K562 (cell line): ENCODE results near the gene ST3GAL3. TPM values are rescaled to one million over a fixed set of nuclear protein-coding genes. Genes with fewer than 3 reads are reported as not detected.

Experiments
- ATF6 ChIP-seq: sonication (generic); formaldehyde crosslinking; IDR thresholded peaks from 2 replicates; pipeline ENCODE4 v1.4.0; 2020; ENCODE audit warnings: mild to moderate bottlenecking, missing genetic modification reagents
- CBFB ChIP-seq: sonication (generic); formaldehyde crosslinking; IDR thresholded peaks from 2 replicates; pipeline ENCODE4 v1.4.0; 2020; ENCODE audit warnings: mild to moderate bottlenecking, missing genetic modification reagents
- CHD1 ChIP-seq: fragments of 200-600 bp; sonication (generic); IDR thresholded peaks from one replicate; pipeline ENCODE4 v1.6.1; 2012; ENCODE audit warnings: mild to moderate bottlenecking, moderate library complexity, low read length, inconsistent platforms
- CXXC5 ChIP-seq: fragments of 250-450 bp; sonication (Bioruptor Pico); IDR thresholded peaks from 2 replicates; pipeline ENCODE4 v1.8.0; 2022; ENCODE audit warnings: inconsistent platforms, mild to moderate bottlenecking, moderate library complexity
- DLX4 ChIP-seq: fragments of 250-450 bp; sonication (Bioruptor Pico); IDR thresholded peaks from 2 replicates; pipeline ENCODE4 v1.6.1; 2021; ENCODE audit warnings: mild to moderate bottlenecking
- EGR1 ChIP-seq: fragments of 450-650 bp; conservative IDR thresholded peaks from 2 replicates; pipeline ENCODE4 v1.6.1; 2017; ENCODE audit warnings: mild to moderate bottlenecking
- ERF ChIP-seq: fragments of 450-650 bp; formaldehyde crosslinking; IDR thresholded peaks from 2 replicates; pipeline ENCODE4 v1.4.0; 2020; ENCODE audit warnings: mild to moderate bottlenecking, mixed read lengths
- GMEB1 ChIP-seq: fragments of 250-450 bp; sonication (Bioruptor Pico); IDR thresholded peaks from 2 replicates; pipeline ENCODE4 v1.4.0; 2020; ENCODE audit warnings: mild to moderate bottlenecking
- HES1 ChIP-seq: fragments of 450-650 bp; IDR thresholded peaks from 2 replicates; pipeline ENCODE4 v1.6.1; 2016; ENCODE audit warnings: low read depth, mild to moderate bottlenecking, moderate library complexity
- HEY1 ChIP-seq: fragments of 250-450 bp; sonication (Bioruptor Pico); IDR thresholded peaks from 2 replicates; pipeline ENCODE4 v1.5.0; 2020; ENCODE audit warnings: mild to moderate bottlenecking, moderate library complexity, borderline replicate concordance
- HMGXB4 ChIP-seq: sonication (generic); formaldehyde crosslinking; IDR thresholded peaks from 2 replicates; pipeline ENCODE4 v1.8.1; 2023; ENCODE audit warnings: mild to moderate bottlenecking, missing genetic modification reagents
- HOXB6 ChIP-seq: fragments of 250-450 bp; sonication (Bioruptor Pico); IDR thresholded peaks from 2 replicates; pipeline ENCODE4 v1.5.1; 2022; ENCODE audit warnings: mild to moderate bottlenecking, borderline replicate concordance
- MAFF ChIP-seq: IDR thresholded peaks from 2 replicates; pipeline ENCODE4 v1.6.1; 2012; ENCODE audit warnings: low read length, improper control_type of control experiment
- MEIS2 ChIP-seq: fragments of 450-650 bp; IDR thresholded peaks from 2 replicates; pipeline ENCODE4 v1.6.1; 2014; ENCODE audit warnings: mild to moderate bottlenecking; ENCODE audit not compliant: partially characterized antibody
- PHF21A ChIP-seq: fragments of 450-650 bp; IDR thresholded peaks from 2 replicates; pipeline ENCODE4 v1.6.1; 2017; ENCODE audit warnings: low read depth, borderline replicate concordance
- TCF3 ChIP-seq: sonication (generic); formaldehyde crosslinking; IDR thresholded peaks from 2 replicates; pipeline ENCODE4 v1.4.0; 2020; ENCODE audit warnings: mild to moderate bottlenecking, missing genetic modification reagents
- ZBED1 ChIP-seq: IDR thresholded peaks from 2 replicates; pipeline ENCODE4 v1.6.1; 2014
- ZFP36 ChIP-seq: fragments of 150-350 bp; IDR thresholded peaks from 2 replicates; pipeline ENCODE4 v1.6.1; 2018; ENCODE audit warnings: low read length, low read depth; ENCODE audit not compliant: partially characterized antibody
- ZFPM2 ChIP-seq: fragments of 250-450 bp; sonication (Bioruptor Pico); IDR thresholded peaks from 2 replicates; pipeline ENCODE4 v1.5.1; 2022; ENCODE audit warnings: mild to moderate bottlenecking
- ZNF398 ChIP-seq: fragments of 250-450 bp; sonication (Bioruptor Pico); IDR thresholded peaks from 2 replicates; pipeline ENCODE4 v1.8.0; 2021; ENCODE audit warnings: moderate library complexity, mild to moderate bottlenecking, inconsistent platforms
- ZNF764 ChIP-seq: fragments of 250-450 bp; sonication (Bioruptor Pico); IDR thresholded peaks from 2 replicates; pipeline ENCODE4 v1.4.0; 2020; ENCODE audit warnings: low read depth, mild to moderate bottlenecking, moderate library complexity
- polyA plus RNA-seq, 8 experiments: library from polyadenylated mRNA; depleted of rRNA in 4 of 8; stranded (reverse) in 5 of 8; unstranded in 3 of 8; fragments of >200 nt; fragmentation: Nextera tagmentation in 2 of 8; fragmentation: Illumina TruSeq in 1 of 8; extraction: Ambion mirVana in 2 of 8; extraction: Trizol in 1 of 8; gene quantifications; 2 replicates each; pipeline versions ENCODE4 v1.2.1 to v1.2.3, GENCODE V29; 2011 to 2014; ENCODE audit warnings: inconsistent platforms in 1 of 8, missing spikeins in 1 of 8
- total RNA-seq, 7 experiments: library from RNA; depleted of rRNA in 6 of 7; stranded (reverse); fragments of >200 nt in 6 of 7; fragmentation: Illumina TruSeq in 2 of 7; extraction: Trizol in 2 of 7; gene quantifications; 2 replicates each; pipeline versions ENCODE4 v1.2.1 to v1.2.3, GENCODE V29; 2011 to 2021; ENCODE audit warnings: low replicate concordance in 1 of 7

ST3GAL3 gene
- total and polyA plus RNA-seq, 9 of the 15 experiments (the other 6 are each of a cell fraction or from before 2014, with no cell fraction given), result 1.2 to 18.9 (median 11.0) TPM

- TF ChIP-seq MEIS2 (no peak), EGR1 (no peak), TCF3 (CRISPR knock-in tag) (no peak), HEY1 (CRISPR knock-in tag) (no peak), ATF6 (CRISPR knock-in tag) (no peak), CHD1 (no peak), ZFP36 (no peak), GMEB1 (CRISPR knock-in tag) (no peak), MAFF (peak; percentile 95), HOXB6 (no peak), HMGXB4 (no peak), CXXC5 (CRISPR knock-in tag) (no peak), ZFPM2 (no peak), ZBED1 (no peak), PHF21A (no peak), CBFB (CRISPR knock-in tag) (no peak), ZNF398 (CRISPR knock-in tag) (no peak), ZNF764 (CRISPR knock-in tag) (no peak), ERF (CRISPR knock-in tag) (no peak), HES1 (no peak), DLX4 (CRISPR knock-in tag) (no peak)
Measured at GRCh38 chr1:43776043-43776761, 68.9 kb downstream of the ST3GAL3 start (continued).
